Sigmoid colon (tissue), 3 donors: ENCODE results near the gene DISP2.

Experiments used
- CTCF ChIP-seq, 4 experiments: fragments of 450-650 bp in 3 of 4; fragments of 200-600 bp in 1 of 4; IDR thresholded peaks; one replicate each; pipeline ENCODE4 v1.5.1; 2016 to 2019; ENCODE audit warnings: antibody characterized with exemption in 4 of 4, mild to moderate bottlenecking in 3 of 4, moderate library complexity in 2 of 4
- POLR2A ChIP-seq, 2 donors: fragments of 450-650 bp; IDR thresholded peaks; one replicate each; pipeline ENCODE4 v1.6.1; 2016; ENCODE audit warnings: antibody characterized with exemption in 2 of 2, mild to moderate bottlenecking in 2 of 2, moderate library complexity in 2 of 2

- TF ChIP-seq CTCF (IDR thresholded peaks at IDR 0.05): no peak
- TF ChIP-seq POLR2A (IDR thresholded peaks at IDR 0.05): no peak
Measured at GRCh38 chr15:40413036-40413435, 55.0 kb downstream of the DISP2 start.
